Measurements from ENCODE around the gene PER2. TPM values are rescaled to one million over a fixed set of nuclear protein-coding genes. Genes with fewer than 3 reads are reported as not detected.
A peak's percentile ranks its signal among the peaks of the same experiment; 100 is the strongest.

PER2 gene
- total RNA-seq, 1 donor = 10.8 TPM

DNA sequence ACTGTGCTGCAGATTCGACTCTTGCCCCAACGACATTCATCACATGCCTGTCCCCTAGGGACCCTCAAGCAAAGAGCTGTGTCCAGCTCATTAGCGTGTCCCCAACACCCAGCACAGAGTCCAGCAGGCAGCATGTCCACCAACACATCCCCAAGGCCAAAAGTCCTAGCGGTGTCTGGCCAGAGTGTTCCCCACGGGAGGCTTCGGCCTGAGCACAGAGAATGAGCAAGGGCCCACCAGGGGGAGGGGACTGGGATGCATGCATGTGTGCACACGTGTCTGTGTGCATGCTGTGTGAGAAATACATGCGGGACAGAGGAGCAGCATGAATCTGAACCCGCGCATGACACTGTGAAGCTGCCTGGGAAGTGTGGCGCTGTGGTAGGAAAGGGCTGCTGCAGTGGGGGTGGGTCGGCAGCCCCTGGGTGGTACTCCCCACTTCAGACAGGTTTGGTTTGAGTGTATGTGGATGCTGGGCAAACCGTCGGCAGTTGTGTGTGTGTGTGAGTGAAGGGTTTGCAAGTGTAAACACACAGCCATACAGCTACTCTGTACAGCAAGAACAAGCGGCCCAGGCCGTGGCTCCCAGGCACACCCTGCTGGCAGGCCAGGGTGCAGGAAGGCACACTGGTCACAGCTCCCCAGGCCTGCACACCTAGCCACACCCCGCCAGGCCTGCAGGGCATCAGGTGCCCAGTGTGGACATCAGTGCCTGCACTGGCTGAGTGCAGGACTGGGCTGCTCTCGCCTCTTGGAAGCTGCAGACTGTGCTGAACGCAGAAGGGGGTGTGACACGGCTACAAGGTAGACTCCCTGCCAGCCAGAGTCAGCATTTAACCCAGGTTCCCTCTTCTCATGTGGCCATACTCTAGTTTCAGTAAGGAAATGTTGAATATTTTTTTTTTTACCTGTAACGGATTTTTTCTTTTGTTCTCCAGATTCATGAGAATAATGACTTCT lies 29.1 kb downstream of the PER2 start:
- H3K4me3 ChIP-seq (ENCODE audit: low read depth, low read length) = no peak overlapping the region
- TF ChIP-seq CTCF (IDR thresholded peaks at IDR 0.05; ENCODE audit: insufficient read depth, low read length) = no peak
- no peak for DNase-seq (ENCODE audit: low read depth)

- no peak overlapping the region for H3K4me3 ChIP-seq (ENCODE audit: low read depth, low read length)
- TF ChIP-seq CTCF (IDR thresholded peaks at IDR 0.05; ENCODE audit: insufficient read depth, low read length) = no peak
- DNase-seq (ENCODE audit: low read depth) = no peak
These were observed 30.4 kb downstream of the PER2 start for GRCh38 chr2:238257786-238258700.

DNA sequence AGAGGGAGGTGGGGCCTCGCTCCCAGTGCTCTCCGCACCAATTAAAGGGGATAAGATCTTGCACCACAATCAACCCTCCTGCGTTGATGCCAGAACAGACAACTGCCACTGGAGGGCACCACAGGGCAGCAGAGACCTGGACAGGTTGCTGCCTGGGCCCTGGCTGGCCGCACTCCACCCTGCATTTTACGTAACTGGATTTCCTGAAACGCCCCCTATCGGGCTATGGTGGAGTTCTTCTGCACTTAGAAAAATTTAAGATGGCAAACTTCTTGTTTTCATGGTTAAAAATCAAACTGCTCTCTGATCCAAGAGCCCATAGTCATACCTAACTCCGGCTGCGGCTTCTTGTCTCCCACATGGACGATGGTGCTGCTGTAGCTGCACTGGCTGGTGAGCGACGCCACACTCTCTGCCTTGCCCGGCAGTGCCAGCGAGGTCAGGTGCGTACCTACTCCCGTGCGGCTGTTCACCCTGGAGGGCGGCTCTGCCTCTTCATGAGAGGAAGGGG lies 31.8 kb downstream of the PER2 start:
- DNase-seq (ENCODE audit: low read depth) = peak; percentile 63
- TF ChIP-seq CTCF (IDR thresholded peaks at IDR 0.05; ENCODE audit: insufficient read depth, low read length) = peak; percentile 53
- no peak overlapping the region for H3K4me3 ChIP-seq (ENCODE audit: low read depth, low read length)

DNA sequence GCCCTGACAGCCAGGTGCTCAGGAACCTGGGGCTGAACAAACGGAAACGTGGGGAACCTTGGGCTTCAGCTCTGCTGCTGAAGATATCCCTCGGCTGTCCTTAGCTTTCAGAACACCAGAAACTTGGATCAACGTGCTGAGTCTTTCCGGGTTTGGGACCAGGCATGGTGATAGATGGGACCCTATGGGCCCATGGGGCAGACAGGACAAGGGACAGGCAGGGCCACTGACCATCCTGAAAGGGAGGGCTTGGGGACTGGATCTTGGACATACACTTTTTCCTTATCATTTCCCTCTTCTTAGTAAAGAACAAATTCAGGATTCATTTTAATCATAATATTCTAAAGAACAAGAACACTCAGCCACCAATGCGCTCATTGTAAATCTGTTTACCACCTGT lies 32.3 kb downstream of the PER2 start:
- DNase-seq (ENCODE audit: low read depth) = no peak
- H3K4me3 ChIP-seq (ENCODE audit: low read depth, low read length) = no peak overlapping the region
- no peak for TF ChIP-seq CTCF (IDR thresholded peaks at IDR 0.05; ENCODE audit: insufficient read depth, low read length)

GRCh38 chr2:238255636-238256035 lies 32.8 kb downstream of the PER2 start:
- no peak overlapping the region for H3K4me3 ChIP-seq (ENCODE audit: low read depth, low read length)
- no peak for TF ChIP-seq CTCF (IDR thresholded peaks at IDR 0.05; ENCODE audit: insufficient read depth, low read length)
- DNase-seq (ENCODE audit: low read depth) = no peak

DNA sequence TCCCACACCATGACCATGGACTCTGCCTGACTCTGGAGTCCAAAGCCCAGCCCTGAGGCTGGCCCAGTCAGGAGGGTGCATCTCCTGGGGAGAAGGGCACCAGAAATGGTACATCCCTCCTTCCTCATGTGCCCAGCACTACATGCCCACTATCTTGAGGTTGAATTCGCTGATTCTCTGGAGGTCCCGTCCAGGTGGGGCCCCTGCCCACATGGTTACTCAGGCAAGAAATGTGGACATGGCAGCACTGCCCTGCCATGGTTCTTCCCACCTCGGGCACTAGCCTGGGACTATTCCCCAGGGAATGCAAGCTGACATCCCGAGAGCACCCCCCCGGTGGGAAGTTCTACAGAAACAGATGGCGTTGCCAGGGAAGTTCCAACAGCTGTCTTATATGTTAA lies 33.3 kb downstream of the PER2 start:
- DNase-seq (ENCODE audit: low read depth) = no peak
- no peak for TF ChIP-seq CTCF (IDR thresholded peaks at IDR 0.05; ENCODE audit: insufficient read depth, low read length)
- no peak overlapping the region for H3K4me3 ChIP-seq (ENCODE audit: low read depth, low read length)

Measured in fibroblast of the aortic adventitia (primary cell).